G401.6 (cell line): ENCODE measurements around the gene BTBD7.
A peak's percentile ranks its signal among the peaks of the same experiment; 100 is the strongest.
"Not testable (repeated sequence)": the region's sequence is repeated elsewhere in the genome, so short reads cannot be mapped to it uniquely, and the experiment has no call there.

Source experiments
- FAIRE-seq: peaks from 2 replicates; lab custom pipeline; 2012; peaks lifted over from hg19 to GRCh38; lab: Jason Lieb, UNC

BTBD7 gene

GRCh38 chr14:93245764-93246420 is 86.9 kb downstream of the BTBD7 start:
- no peak for FAIRE-seq

DNA sequence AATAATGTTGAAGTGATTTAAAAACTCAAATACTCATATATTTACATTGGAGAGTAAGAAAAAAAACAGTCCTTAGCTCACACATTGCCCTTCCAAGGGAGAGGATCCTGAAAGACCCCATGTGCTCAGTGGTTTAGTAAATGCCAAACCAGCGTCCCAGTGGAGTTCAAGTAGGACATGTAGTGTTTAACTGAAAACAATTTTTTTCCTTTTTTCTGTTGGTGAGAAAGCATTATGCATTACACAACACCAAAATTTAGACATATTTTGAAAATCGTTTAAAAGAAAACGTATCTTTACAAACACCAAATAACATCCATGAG is 92.2 kb downstream of the BTBD7 start:
- FAIRE-seq = no peak

DNA sequence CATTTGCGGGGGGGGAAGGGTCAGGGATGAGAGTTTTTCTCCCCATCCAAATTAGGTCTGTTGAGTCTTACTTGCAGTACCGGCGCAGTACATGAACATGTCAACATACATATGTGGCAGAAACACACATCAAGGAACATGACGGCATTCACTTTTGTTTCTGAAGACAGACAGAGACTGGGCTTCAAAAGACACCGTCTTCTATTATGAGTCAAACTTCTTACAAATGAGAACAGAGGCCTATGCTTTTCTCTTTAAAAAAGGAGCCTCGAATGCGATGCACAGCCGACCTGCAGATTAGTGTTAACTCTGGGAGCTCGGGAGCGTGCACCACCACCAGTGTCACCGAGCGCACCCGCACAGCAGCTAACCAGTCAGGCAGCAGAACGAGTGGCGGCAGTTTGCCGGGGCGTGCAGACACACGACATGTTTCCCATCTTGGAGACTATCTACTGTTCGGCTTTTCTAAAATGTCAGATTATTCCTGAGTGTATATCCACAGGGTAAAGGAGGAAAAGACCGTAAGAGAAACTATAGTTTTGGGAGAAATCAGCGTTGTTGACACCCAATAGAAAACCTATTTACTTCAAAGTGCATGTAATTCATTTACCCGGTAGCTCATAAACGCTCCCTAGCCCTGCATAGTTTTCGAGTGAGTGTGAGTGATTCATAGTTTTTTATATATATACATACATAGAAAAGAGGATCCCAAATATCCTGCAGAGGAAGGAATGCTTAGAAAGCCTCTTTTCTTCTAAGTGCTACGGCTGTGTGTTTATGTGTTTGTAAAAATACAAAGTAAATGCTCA is 92.8 kb downstream of the BTBD7 start:
- no peak for FAIRE-seq

DNA sequence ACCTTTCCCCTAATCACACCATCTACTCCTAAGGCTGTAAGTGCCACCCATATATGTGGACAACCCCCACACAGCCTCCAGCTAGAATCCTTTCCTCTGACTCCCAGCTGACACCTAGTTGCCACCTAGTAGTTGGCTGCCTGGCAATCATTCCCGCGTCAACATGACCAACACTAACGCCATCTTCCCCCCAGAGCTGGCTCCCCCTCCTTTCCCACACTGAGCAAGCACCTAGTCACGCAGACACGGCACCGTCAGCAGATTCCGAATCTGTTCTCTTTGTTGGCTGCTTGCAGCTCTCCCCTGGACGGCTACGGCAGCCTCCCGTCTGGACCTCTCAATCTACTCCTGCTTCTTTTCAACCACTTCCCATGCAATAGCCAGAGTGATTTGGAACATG is 98.0 kb downstream of the BTBD7 start:
- FAIRE-seq = no peak

GRCh38 chr14:93233078-93233477 is 99.8 kb downstream of the BTBD7 start:
- not testable (repeated sequence) for FAIRE-seq

DNA sequence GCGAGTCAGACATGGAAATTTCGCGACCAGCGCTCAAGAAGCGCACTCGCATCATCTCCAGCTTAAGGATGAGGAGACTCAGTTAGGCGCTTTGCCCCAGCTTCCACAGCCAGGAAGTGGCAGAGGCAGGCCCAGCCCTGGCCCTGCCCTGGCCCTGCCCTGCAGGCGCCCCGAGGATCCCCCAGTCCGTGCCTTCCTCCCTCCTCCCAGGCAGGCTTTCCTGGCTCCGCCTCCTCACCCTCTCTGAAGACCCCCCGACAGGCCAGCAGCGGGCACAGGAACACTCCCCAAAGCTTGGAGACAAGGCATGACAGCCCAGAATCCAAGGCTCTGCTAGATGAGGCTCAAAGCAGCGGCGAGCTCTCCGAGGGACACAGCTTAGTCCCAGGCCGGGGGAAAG is 100.7 kb downstream of the BTBD7 start:
- FAIRE-seq = no peak

- no peak for FAIRE-seq
Measured at GRCh38 chr14:93231129-93231979, 101.5 kb downstream of the BTBD7 start.

DNA sequence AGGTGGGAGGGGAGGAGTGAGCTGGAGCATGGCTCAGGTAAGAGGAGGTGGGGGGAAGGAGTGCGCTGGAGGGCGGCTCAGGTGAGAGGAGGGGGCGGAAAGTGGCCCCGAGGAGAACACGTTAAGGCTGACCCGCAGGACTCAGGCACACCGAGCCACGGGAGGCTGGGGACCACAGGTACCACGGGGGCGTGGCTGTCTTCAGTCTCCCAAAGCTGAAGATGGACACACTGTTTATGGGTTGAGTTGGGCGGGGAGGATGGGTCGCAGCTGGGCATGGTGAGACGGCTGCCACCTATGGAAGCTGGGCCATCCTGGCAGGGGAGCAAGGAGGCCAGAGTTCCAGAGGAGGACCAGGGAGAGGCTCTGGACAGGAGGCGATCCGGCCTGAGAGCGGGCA is 102.3 kb downstream of the BTBD7 start:
- FAIRE-seq = no peak

DNA sequence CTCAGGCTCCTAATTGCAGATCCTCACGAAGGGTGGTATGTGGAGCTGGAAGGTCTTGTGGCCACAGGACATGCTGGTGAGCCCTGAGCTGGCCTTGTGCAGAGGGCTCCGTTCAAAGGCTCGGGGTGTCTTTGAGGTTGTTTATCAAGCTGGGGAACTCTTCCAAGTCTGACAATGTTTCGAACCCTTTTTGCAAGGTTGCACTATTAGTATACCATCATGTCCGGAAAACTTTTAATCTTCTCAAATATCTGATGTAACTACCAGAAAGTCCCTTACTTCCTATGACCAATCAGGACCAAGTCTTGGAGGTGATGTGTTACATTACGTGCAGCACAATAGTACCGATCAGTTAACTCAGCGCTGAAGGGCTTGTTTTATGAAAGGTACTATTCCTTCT is 104.3 kb downstream of the BTBD7 start:
- no peak for FAIRE-seq

GRCh38 chr14:93223565-93223964 is 109.3 kb downstream of the BTBD7 start:
- no peak for FAIRE-seq

GRCh38 chr14:93220509-93220908 is 112.3 kb downstream of the BTBD7 start:
- FAIRE-seq = no peak

DNA sequence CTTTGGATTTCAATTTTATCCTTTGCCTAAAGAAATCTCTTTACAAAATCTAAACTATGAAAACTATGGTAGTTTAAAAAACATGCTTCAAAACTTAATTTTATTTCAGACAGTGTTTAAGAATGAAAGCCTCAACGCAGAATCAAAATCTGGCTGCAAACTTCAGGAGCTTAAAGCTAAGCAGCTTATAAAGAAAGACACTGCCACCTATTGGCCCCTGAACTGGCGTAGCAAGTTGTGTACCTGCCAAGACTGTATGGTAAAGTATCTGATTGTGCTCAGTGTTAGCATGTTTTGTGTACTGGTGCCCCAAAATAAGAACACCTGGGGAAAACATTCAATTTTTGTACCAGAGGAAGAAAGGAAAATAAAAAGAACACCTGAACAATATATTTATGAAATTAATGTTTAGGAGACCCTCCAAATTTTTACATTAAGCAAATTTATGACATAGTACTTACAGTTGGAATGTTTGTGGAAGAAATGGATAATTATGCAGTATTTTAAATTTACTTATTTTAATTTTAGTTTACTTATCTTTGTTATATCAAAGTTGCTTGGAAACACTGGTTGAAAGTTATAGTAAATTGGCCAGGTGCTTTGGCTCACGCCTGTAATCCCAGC is 113.6 kb downstream of the BTBD7 start:
- FAIRE-seq = peak; percentile 95

DNA sequence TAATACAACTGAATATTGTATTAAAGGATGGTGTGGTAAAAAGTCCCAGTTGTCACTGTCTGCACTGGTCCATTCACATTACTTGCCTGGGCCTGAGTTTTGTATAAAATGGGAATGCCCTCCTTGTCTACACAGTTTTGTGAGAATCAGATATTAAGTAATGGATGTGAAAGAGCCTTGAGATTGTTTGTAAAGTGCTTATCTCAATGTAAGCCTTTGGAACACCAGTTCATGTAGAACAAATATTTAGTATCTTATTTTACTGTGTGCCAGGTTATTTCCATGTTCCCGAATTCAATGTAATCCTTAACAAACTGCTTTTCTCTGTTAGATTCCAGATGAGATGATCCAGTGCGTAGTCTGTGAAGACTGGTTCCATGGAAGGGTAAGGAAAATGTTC is 118.2 kb downstream of the BTBD7 start:
- no peak for FAIRE-seq

DNA sequence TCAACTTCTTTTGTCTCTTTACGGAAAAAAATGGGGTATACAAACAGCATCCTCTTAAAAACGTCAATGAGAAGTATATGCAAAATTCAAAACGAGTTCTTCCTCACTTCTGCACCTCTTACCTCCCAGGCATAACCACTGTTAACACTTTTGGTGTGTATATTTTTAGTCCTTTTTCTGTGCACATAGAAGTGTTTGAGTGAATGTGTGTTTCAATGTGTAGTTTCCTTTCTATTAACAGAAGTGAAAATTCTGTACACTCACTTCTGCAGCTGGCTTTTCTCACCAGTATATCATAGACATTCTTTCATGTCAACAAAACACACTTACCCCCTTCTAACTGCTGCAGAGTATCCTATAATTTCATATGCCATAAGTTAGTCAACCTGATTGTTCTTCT is 120.4 kb downstream of the BTBD7 start:
- FAIRE-seq = no peak

DNA sequence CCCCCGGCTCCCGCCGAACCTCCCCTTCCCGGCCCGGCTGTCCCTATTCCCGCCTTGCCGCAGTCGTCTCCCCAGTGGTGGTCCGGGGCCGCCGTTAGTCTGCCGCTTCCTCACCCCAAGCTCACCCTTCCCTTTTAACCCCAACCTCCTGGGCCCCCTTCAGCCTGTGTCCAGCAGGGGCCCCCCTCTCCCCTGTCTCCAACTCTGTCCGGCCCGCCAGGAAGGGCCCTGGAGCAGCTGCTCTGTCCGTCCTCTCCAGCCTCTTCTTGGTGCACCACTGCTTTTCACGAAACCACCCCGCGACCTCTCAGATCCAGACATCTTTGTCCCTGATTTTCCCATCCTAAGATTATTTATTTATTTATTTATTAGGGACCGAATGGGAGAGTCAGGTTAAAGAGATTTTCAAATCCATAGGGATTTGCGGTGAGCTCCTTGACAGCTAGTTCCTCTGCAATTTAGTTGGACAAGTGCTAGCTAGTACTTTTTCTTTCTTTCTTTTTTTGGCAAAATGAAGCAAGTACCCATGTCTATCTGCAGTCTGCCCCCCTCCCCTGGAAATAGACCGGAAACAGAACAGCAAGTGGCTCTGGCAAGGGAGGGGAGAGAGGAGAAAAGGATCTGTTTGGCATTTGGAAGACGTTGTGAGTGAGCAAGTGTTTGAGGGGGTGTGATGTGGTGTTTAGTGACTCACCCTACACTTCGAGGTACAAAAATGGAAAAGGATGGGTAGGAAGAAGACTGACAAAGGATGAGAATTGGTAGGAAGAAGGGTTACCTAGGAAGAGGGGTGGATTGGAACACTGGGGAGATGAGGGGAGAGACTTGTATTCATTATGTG is 125.1 kb downstream of the BTBD7 start:
- FAIRE-seq = no peak

DNA sequence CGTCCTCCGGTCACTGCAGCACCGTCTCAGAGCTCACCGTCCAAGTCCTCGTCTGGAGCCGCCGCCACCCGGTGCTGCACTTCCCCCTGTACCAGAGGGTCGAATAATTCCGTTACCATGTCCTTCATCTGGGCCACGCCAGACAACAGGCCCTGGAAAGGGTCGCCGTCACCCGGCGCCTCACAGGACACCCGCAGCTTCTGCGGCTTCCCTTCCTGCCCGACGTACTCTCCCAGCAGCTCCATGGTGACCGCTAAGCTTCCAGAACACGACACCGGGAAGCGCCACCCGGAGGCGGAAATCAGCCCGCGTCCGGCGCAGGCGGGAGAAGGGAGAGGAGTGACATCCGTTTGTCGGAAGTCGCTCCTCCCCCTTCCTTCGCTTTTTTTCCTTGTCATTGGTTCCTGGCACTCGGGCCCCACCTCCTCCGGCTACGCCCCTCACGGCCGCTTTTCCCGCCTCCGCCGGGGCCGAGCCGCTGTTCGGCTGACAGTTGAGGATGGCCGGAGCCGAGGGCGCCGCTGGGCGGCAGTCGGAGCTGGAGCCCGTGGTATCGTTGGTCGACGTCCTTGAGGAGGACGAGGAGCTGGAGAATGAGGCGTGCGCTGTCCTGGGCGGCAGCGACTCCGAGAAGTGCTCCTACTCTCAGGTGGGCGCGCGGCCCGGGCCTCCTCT is 125.9 kb downstream of the BTBD7 start, which contains the start of the genes GON7 and UBR7:
GON7 (minus strand) TSS at position 273 of the 675 bp plus-strand sequence; CDS start at position 245, 28 bp downstream.
UBR7 (plus strand) TSS at position 464 of the 675 bp plus-strand sequence; CDS start at position 500, 36 bp downstream.
- peak; percentile 97 for FAIRE-seq

GRCh38 chr14:93201155-93201704 is 131.6 kb downstream of the BTBD7 start:
- FAIRE-seq = no peak

GRCh38 chr14:93200553-93200952 is 132.3 kb downstream of the BTBD7 start:
- no peak for FAIRE-seq

GRCh38 chr14:93199031-93199430 is 133.8 kb downstream of the BTBD7 start:
- no peak for FAIRE-seq

DNA sequence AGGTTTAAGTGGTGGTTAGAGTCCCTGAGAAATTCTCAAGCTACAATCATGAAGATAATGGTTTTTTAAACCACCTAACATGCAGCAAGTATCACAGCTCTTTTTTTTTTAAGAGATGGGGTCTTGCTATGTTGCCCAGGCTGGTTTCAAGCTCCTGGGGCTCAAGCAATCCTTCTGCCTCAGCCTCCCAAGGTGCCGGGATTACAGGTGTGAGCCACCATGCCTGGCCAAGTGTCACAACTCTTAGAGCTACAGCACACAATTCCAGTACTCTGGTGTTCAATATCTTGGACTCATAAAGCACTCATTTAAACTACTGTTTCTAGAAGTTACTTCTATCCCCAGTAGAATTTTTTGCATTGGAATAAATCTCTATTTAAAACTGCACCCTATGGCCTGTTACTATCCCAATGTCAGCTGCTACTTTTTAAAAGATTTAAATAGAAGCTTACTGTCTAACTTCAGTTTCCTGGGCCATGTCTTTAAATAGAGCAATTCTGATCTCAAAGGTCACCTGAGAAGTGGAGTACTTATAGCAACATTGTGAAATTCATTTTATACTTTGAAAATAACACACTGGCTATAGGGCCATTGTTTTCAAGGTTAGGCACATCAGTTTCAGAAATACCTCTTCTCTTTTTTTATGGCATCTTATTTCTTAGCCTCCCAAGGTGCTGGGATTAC is 137.4 kb downstream of the BTBD7 start:
- FAIRE-seq = no peak
